GM18519 (cell line): ENCODE data around the gene DENND5B.
A peak's percentile ranks its signal among the peaks of the same experiment; 100 is the strongest.
"Not testable (repeated sequence)": the region's sequence is repeated elsewhere in the genome, so short reads cannot be mapped to it uniquely, and the experiment has no call there.

Experiments
- ATAC-seq: cut with Tn5 transposase; IDR thresholded peaks from one replicate; pipeline ENCODE4 v1.9.1; 2021; ENCODE audit warnings: mild to moderate bottlenecking, moderate library complexity; ENCODE audit not compliant: unreplicated experiment, low FRiP score

DENND5B gene

GRCh38 chr12:31560516-31560915, 30.4 kb downstream of the DENND5B start:
- no peak for ATAC-seq

GRCh38 chr12:31558521-31558920, 32.4 kb downstream of the DENND5B start:
- no peak for ATAC-seq

DNA sequence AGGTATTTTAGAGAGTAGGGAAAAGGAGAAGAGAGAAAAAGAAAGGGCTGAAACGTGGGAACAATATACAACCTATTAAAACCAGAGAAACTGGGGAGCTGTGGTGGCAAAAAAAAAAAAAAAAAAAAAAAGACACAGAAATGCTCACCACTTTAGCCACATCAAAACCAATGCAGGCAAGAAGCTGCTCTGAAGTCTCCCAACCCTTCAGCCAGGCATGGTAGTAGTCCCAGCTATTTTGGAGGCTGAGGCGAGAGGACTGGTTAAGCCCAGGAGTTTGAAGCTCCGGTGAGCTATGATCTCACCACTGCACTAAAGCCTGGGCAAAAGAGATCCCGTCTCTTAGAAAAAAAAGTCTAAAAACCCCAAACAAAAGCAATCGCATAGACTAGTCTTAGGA, 33.2 kb downstream of the DENND5B start:
- ATAC-seq = no peak

DNA sequence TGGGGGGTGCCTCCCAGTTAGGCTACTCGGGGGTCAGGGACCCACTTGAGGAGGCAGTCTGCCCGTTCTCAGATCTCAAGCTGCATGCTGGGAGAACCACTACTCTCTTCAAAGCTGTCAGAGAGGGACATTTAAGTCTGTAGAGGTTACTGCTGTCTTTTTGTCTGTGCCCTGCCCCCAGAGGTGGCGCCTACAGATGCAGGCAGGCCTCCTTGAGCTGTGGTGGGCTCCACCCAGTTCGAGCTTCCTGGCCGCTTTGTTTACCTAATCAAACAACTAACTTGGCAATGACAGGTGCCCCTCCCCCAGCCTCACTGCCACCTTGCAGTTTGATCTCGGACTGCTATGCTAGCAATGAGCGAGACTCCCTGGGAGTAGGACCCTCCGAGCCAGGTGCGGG, 35.5 kb downstream of the DENND5B start:
- ATAC-seq = not testable (repeated sequence)

DNA sequence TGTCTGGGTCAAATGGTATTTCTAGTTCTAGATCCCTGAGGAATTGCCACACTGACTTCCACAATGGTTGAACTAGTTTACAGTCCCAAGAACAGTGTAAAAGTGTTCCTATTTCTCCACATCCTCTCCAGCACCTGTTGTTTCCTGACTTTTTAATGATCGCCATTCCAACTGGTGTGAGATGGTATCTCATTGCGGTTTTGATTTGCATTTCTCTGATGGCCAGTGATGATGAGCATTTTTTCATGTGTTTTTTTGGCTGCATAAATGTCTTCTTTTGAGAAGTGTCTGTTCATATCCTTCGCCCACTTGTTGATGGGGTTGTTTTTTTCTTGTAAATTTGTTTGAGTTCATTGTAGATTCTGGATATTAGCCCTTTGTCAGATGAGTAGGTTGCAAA, 40.3 kb downstream of the DENND5B start:
- ATAC-seq = not testable (repeated sequence)

GRCh38 chr12:31536672-31537071, 54.3 kb downstream of the DENND5B start:
- ATAC-seq = no peak

- no peak for ATAC-seq
These were observed 57.5 kb downstream of the DENND5B start for GRCh38 chr12:31533470-31533869.

DNA sequence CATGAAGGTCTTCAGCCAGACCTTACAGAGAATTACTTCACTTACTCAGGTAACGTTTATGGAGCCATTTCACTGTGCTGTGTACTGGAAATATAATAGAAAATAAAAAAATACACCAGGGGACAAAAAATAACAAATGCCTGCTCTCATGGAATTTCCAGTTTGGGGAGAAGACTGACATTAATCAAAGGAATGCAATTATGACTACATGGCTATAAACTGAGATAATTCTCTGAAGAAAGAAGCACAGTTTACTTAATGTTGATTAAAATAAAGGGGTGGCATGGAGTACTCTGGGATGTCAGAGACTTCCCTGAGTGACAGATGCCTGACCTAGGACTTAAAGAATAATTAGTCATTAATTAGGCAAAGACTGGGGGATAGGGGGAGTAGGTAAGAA, 59.0 kb downstream of the DENND5B start:
- no peak for ATAC-seq

- ATAC-seq = no peak
These were observed 62.8 kb downstream of the DENND5B start for GRCh38 chr12:31528095-31528494.

DNA sequence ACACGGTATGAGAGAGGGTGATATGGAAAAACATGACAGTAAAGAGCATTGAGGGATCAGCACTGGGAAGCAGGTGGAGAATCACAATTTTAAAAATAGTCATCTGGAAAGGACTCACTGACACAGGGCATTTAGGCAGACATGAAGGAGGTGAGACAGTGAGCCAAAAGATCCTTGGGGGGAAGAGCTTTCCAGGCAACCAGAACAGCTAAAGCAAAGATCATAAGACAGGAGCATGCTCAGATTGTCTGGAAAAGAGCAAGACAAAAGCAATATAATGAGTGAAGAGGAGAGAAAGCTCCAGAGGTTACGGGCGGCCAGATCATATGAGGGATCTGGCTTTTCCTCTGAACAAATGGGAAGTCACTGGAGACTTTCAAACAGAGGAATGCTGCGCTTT, 63.9 kb downstream of the DENND5B start:
- ATAC-seq = no peak

GRCh38 chr12:31526158-31526546, 64.8 kb downstream of the DENND5B start:
- no peak for ATAC-seq

DNA sequence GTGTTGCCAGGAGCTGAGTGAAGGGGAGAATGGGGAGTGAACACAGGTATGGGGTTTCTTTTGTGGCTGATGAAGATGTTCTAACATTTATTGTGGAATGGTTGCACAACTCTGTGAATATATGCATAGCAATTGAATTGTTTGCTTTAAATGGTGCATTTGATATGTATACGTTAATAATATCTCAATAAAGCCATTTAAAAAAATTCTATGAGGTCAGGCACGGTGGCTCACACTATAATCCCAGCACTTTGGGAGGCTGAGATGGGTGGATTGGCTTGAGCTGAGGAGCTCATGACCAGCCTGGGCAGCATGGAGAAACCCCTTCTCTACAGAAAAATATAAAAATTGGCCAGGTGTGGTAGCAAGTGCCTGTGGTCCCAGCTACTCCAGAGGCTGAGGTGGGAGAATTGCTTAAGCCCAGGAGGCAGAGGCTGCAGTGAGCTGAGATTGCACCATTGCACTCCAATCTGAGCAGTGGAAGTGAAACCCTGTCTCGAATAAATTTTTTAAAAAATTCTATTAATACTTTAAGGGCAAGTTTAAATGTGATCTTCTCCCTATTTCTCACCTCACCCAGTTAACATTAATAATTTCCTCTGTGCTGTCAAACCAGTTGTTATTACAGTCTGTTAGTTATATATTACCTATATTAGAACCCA, 65.3 kb downstream of the DENND5B start:
- no peak for ATAC-seq

- peak; percentile 93 for ATAC-seq
These were observed 66.0 kb downstream of the DENND5B start for GRCh38 chr12:31524791-31525495.

- no peak for ATAC-seq
These were observed 67.6 kb downstream of the DENND5B start for GRCh38 chr12:31523306-31523705.

GRCh38 chr12:31522607-31523006, 68.3 kb downstream of the DENND5B start:
- ATAC-seq = no peak

DNA sequence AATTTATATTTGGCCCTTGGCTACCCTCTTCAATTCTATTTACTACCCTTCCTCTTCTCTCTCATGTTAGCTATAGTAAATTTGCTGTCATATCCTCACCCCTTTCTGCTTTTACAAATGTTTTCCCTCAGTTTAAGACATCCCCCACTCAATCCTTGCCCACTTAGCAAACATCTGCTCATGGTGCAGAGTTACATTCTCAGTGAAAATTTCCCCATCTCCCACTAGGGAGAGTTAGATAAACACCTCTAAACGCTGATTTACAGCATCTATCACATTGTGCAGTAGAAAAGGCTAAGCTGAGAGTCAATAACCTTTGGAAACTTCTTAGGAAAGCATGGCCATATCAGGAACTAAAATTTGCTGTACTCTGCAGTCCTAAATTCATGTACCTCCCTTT, 69.0 kb downstream of the DENND5B start:
- ATAC-seq = no peak

DNA sequence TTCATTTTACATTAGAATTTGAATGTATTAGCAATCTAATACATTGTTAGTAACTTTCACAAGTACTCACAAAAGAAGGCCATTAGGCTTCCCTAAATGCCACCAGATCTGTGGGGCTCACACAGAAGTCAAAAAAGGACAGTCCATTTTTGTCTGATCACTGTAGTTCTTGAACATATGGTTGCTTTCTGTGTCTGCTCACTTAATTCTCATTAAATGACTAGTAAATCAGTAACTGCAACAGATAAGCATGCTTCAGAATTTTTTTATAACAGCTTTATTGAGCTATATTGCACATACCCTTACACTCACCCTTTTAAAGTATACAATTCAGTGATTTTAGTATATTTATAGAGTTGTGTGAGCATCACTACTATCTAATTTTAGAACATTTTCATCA, 71.4 kb downstream of the DENND5B start:
- ATAC-seq = no peak

- ATAC-seq = no peak
These were observed 72.2 kb downstream of the DENND5B start for GRCh38 chr12:31518680-31519227.

DNA sequence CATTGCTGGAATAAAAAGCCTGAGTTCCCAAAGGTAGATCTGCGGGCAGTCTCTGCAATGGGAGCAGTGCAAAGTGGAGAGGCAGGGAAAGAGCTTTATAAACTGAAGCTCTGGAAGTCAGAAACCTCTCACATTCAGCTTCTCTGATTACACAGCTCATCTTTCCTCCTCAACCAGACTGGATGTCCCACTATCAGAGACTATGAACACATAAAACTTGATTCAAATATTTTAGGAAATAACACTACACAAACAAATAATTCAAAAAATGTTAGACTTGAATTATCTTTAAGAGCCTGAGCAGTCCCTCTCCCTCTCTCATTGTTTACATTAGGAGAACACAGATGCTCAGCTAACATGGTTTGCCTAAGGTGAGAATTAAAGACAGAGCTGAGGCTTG, 72.9 kb downstream of the DENND5B start:
- ATAC-seq = no peak

- no peak for ATAC-seq
These were observed 74.2 kb downstream of the DENND5B start for GRCh38 chr12:31516702-31517101.

- ATAC-seq = no peak
These were observed 76.0 kb downstream of the DENND5B start for GRCh38 chr12:31514912-31515311.

DNA sequence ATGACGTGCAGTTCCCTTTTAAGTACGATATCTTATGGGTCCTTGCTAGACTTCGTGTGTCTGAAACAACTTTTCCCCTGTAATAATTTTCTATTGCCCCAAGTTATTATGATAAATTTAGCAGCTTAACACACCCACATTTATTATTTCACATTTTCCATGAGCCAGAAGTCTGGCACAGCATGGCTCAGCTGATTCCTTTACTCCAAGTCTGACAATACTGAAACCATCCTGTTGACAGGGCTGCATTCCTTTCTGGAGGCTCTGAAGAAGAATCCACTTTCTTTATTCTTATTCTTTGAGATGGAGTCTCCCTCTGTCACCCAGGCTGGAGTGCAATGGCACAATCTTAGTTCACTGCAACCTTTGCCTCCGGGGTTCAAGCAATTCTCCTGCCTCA, 80.9 kb downstream of the DENND5B start:
- ATAC-seq = no peak
